AG04450 (cell line): ENCODE results near the gene FAM162A. TPM values are rescaled to one million over a fixed set of nuclear protein-coding genes. Genes with fewer than 3 reads are reported as not detected.

Experiments used
- CTCF ChIA-PET: fragments of 300-600, 350-600 bp; formaldehyde crosslinking; extraction: SDS; loops from one replicate; lab custom pipeline; 2022; ENCODE audit warnings: antibody characterized with exemption, inconsistent platforms; lab: Charles Lee
- POLR2A ChIA-PET: fragments of 350-600 bp; formaldehyde crosslinking; extraction: SDS; loops from one replicate; lab custom pipeline; 2021; ENCODE audit warnings: antibody characterized with exemption, inconsistent platforms; lab: Yijun Ruan, JAX
- DNase-seq: peaks from one replicate; pipeline ENCODE4 v3.0.0-alpha.2; 2011; ENCODE audit warnings: low read depth, low spot score
- H3K27ac ChIP-seq: one replicate; pipeline ENCODE4 v1.5.1; 2012; ENCODE audit warnings: low read depth, low read length, control low read depth
- H3K27me3 ChIP-seq: one replicate; pipeline ENCODE4 v1.6.0; 2012; ENCODE audit warnings: low read length; ENCODE audit not compliant: control insufficient read depth, insufficient read depth
- H3K4me3 ChIP-seq: 2 replicates; pipeline ENCODE4 v1.5.1; 2011; ENCODE audit warnings: mild to moderate bottlenecking, low read depth, low read length, control low read depth
- H3K9me3 ChIP-seq: 2 replicates; pipeline ENCODE4 v1.5.1; 2012; ENCODE audit warnings: low read length; ENCODE audit not compliant: control insufficient read depth, insufficient read depth
- polyA plus RNA-seq: library from polyadenylated mRNA; depleted of rRNA; stranded (reverse); fragments of >200 nt; gene quantifications from 2 replicates; pipeline ENCODE4 v1.2.3, GENCODE V29; 2011; rRNA removed
- small RNA-seq: library from RNA; depleted of rRNA; stranded (forward); fragments of <200 nt; gene quantifications from one replicate; pipeline ENCODE3, GENCODE V24; 2012; ENCODE audit warnings: low read depth; ENCODE audit not compliant: insufficient read length
- TF ChIP-seq, protein P1 (sequence below): IDR thresholded peaks from 2 replicates; pipeline ENCODE4 v1.5.1; 2011; ENCODE audit warnings: low read depth, low read length, control low read depth, inconsistent platforms

Gene FAM162A
- polyA plus RNA-seq, 1 experiment, result 61.6 TPM

DNA sequence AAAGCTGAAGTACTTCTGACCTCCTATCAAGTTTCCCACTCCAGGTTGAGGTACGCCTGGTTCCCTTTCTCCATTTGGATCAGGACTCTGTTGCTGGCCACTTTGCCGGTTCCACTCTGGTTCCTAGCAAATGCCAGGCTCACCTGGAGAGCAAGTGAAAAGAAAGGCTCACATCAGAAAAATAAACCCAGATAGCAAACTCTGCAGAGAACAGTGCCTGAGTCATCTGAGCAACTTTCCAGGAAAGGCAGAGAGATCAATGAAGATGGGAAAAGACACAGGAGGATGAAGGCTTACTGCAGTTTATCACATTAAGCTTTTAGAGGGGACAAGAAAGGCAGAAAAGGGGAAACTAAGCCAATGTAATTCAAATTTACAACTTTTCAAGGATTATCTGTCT is 73.7 kb downstream of the FAM162A start:
- DNase-seq, result no peak
- TF ChIP-seq, protein P1, sequence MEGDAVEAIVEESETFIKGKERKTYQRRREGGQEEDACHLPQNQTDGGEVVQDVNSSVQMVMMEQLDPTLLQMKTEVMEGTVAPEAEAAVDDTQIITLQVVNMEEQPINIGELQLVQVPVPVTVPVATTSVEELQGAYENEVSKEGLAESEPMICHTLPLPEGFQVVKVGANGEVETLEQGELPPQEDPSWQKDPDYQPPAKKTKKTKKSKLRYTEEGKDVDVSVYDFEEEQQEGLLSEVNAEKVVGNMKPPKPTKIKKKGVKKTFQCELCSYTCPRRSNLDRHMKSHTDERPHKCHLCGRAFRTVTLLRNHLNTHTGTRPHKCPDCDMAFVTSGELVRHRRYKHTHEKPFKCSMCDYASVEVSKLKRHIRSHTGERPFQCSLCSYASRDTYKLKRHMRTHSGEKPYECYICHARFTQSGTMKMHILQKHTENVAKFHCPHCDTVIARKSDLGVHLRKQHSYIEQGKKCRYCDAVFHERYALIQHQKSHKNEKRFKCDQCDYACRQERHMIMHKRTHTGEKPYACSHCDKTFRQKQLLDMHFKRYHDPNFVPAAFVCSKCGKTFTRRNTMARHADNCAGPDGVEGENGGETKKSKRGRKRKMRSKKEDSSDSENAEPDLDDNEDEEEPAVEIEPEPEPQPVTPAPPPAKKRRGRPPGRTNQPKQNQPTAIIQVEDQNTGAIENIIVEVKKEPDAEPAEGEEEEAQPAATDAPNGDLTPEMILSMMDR, result no peak
- POLR2A ChIA-PET, result no interaction called here
- Histone ChIP-seq H3K9me3 (no peaks in the 10 kb centered on the region), H3K4me3 (no peak overlapping the region), H3K27me3 (no peaks in the 10 kb centered on the region), H3K27ac (no peak overlapping the region)
- CTCF ChIA-PET, result interaction anchor here (1.0 to 3.3 kb wide), 11 partner anchors 10 to 911 kb away, joined by 3 to 25 read pairs (median 4); no protein-coding TSS in a partner anchor

DNA sequence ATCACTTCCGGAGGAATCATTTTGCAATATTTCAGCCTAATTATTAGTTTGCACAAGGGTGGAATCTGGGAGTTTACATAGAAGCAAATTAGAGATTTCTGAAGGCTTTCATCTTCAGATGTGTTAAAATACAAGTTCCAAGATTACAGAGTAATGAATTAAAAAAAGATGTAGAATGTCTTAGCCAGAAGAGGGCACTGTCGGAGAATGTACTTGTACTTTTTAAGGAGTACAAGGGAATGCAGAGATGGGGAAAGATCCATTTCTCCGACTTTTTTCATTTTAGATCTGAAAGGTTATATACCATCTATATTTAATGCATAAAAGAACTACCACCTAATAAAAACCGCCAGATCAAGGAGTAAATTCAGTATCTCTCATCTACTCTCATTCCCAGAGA is 75.0 kb downstream of the FAM162A start:
- Histone ChIP-seq H3K27ac (no peak overlapping the region), H3K4me3 (no peak overlapping the region), H3K9me3 (no peaks in the 10 kb centered on the region), H3K27me3 (no peaks in the 10 kb centered on the region)
- peak; percentile 27 for DNase-seq
- POLR2A ChIA-PET, result no interaction called here
- TF ChIP-seq, protein P1, result peak; percentile 57
- CTCF ChIA-PET, result interaction anchor here (0.6 to 3.3 kb wide), 12 partner anchors 9 to 220 kb away, joined by 3 to 25 read pairs (median 4); no protein-coding TSS in a partner anchor

- TF ChIP-seq, protein P1, result no peak
- Histone ChIP-seq H3K9me3 (no peaks in the 10 kb centered on the region), H3K27me3 (no peaks in the 10 kb centered on the region), H3K4me3 (no peak overlapping the region), H3K27ac (no peak overlapping the region)
- ChIA-PET POLR2A (no interaction called here), CTCF (interaction anchor here (1.4 kb wide), 1 partner anchor 217 kb away, joined by 6 read pairs; no protein-coding TSS in a partner anchor)
- no peak for DNase-seq
Measured at GRCh38 chr3:122461806-122462205, 77.8 kb downstream of the FAM162A start.

Small RNAs within 50 kb of the gene (small RNA-seq; reads per million reads assigned to genes)
- gene AC083798.1, result not detected

Other genes starting within 250 kb of the FAM162A start
- gene CASR, start 200.5 kb upstream of the FAM162A start, polyA plus RNA-seq, result not detected in 2 replicates
- 0.58 and 1.0 TPM in 2 replicates for gene CSTA, start 58.9 kb upstream of the FAM162A start, polyA plus RNA-seq
- 16.7 and 21.7 TPM in 2 replicates for gene MIX23, start 951 bp upstream of the FAM162A start, polyA plus RNA-seq
- 5.7 and 8.5 TPM in 2 replicates for gene WDR5B, start 31.9 kb downstream of the FAM162A start, polyA plus RNA-seq
- gene KPNA1, start 130.8 kb downstream of the FAM162A start, polyA plus RNA-seq, result 48.1 and 54.0 TPM in 2 replicates
- gene PARP9, start 180.1 kb downstream of the FAM162A start, polyA plus RNA-seq, result 18.9 and 24.4 TPM in 2 replicates
- gene DTX3L, start 180.2 kb downstream of the FAM162A start, polyA plus RNA-seq, result 7.0 and 8.3 TPM in 2 replicates
- 0.09 and 0.22 TPM in 2 replicates for gene PARP15, start 193.5 kb downstream of the FAM162A start, polyA plus RNA-seq